ENCODE results near the gene TRAM2.

TRAM2 gene

GRCh38 chr6:52538252-52538900, 38.5 kb downstream of the TRAM2 start:
- H3K36me3 ChIP-seq (ENCODE audit: control insufficient read depth, insufficient read depth, low read length), result peaks cover 7% of the 10 kb centered on the region
- no peak overlapping the region for H3K4me3 ChIP-seq (ENCODE audit: low read length)
- no peak overlapping the region for H3K9ac ChIP-seq (ENCODE audit: low read length)
- H3K27me3 ChIP-seq (ENCODE audit: control insufficient read depth, insufficient read depth, low read length), result no peaks in the 10 kb centered on the region
- peaks cover 12% of the 10 kb centered on the region for H3K4me1 ChIP-seq (ENCODE audit: control insufficient read depth, insufficient read depth, low read length)
- H3K27ac ChIP-seq (ENCODE audit: low read depth, low read length), result no peak overlapping the region

GRCh38 chr6:52537001-52537753, 39.7 kb downstream of the TRAM2 start:
- Histone ChIP-seq H3K9ac (ENCODE audit: low read length) (no peak overlapping the region), H3K4me3 (ENCODE audit: low read length) (no peak overlapping the region), H3K36me3 (ENCODE audit: control insufficient read depth, insufficient read depth, low read length) (peaks cover 7% of the 10 kb centered on the region), H3K27ac (ENCODE audit: low read depth, low read length) (no peak overlapping the region), H3K4me1 (ENCODE audit: control insufficient read depth, insufficient read depth, low read length) (peaks cover 12% of the 10 kb centered on the region), H3K27me3 (ENCODE audit: control insufficient read depth, insufficient read depth, low read length) (no peaks in the 10 kb centered on the region)

GRCh38 chr6:52536424-52536916, 40.4 kb downstream of the TRAM2 start:
- H3K27ac ChIP-seq (ENCODE audit: low read depth, low read length), result no peak overlapping the region
- peaks cover 7% of the 10 kb centered on the region for H3K36me3 ChIP-seq (ENCODE audit: control insufficient read depth, insufficient read depth, low read length)
- no peak overlapping the region for H3K4me3 ChIP-seq (ENCODE audit: low read length)
- peaks cover 12% of the 10 kb centered on the region for H3K4me1 ChIP-seq (ENCODE audit: control insufficient read depth, insufficient read depth, low read length)
- H3K27me3 ChIP-seq (ENCODE audit: control insufficient read depth, insufficient read depth, low read length), result no peaks in the 10 kb centered on the region
- no peak overlapping the region for H3K9ac ChIP-seq (ENCODE audit: low read length)

- H3K4me1 ChIP-seq (ENCODE audit: control insufficient read depth, insufficient read depth, low read length), result peaks cover 9% of the 10 kb centered on the region
- peaks cover 7% of the 10 kb centered on the region for H3K36me3 ChIP-seq (ENCODE audit: control insufficient read depth, insufficient read depth, low read length)
- H3K27ac ChIP-seq (ENCODE audit: low read depth, low read length), result no peak overlapping the region
- H3K9ac ChIP-seq (ENCODE audit: low read length), result no peak overlapping the region
- no peak overlapping the region for H3K4me3 ChIP-seq (ENCODE audit: low read length)
- H3K27me3 ChIP-seq (ENCODE audit: control insufficient read depth, insufficient read depth, low read length), result no peaks in the 10 kb centered on the region
Measured at GRCh38 chr6:52535711-52536423, 41.0 kb downstream of the TRAM2 start.

GRCh38 chr6:52534966-52535390, 41.9 kb downstream of the TRAM2 start:
- Histone ChIP-seq H3K4me1 (ENCODE audit: control insufficient read depth, insufficient read depth, low read length) (peaks cover 6% of the 10 kb centered on the region), H3K27ac (ENCODE audit: low read depth, low read length) (no peak overlapping the region), H3K9ac (ENCODE audit: low read length) (no peak overlapping the region)

GRCh38 chr6:52534363-52534762, 42.5 kb downstream of the TRAM2 start:
- no peak overlapping the region for H3K9ac ChIP-seq (ENCODE audit: low read length)
- H3K4me1 ChIP-seq (ENCODE audit: control insufficient read depth, insufficient read depth, low read length), result peaks cover 6% of the 10 kb centered on the region

More at GRCh38 chr6:52534966-52535390, 41.9 kb downstream of the TRAM2 start:
- H3K4me3 ChIP-seq (ENCODE audit: low read length), result no peak overlapping the region
- no peaks in the 10 kb centered on the region for H3K27me3 ChIP-seq (ENCODE audit: control insufficient read depth, insufficient read depth, low read length)
- peaks cover 7% of the 10 kb centered on the region for H3K36me3 ChIP-seq (ENCODE audit: control insufficient read depth, insufficient read depth, low read length)

GRCh38 chr6:52533491-52533890, 43.4 kb downstream of the TRAM2 start:
- Histone ChIP-seq H3K27me3 (ENCODE audit: control insufficient read depth, insufficient read depth, low read length) (no peaks in the 10 kb centered on the region), H3K4me1 (ENCODE audit: control insufficient read depth, insufficient read depth, low read length) (peaks cover 4% of the 10 kb centered on the region)

More at GRCh38 chr6:52534363-52534762, 42.5 kb downstream of the TRAM2 start:
- no peak overlapping the region for H3K4me3 ChIP-seq (ENCODE audit: low read length)
- H3K27me3 ChIP-seq (ENCODE audit: control insufficient read depth, insufficient read depth, low read length), result no peaks in the 10 kb centered on the region
- no peak overlapping the region for H3K27ac ChIP-seq (ENCODE audit: low read depth, low read length)
- H3K36me3 ChIP-seq (ENCODE audit: control insufficient read depth, insufficient read depth, low read length), result peaks cover 7% of the 10 kb centered on the region

GRCh38 chr6:52532457-52532856, 44.4 kb downstream of the TRAM2 start:
- H3K4me3 ChIP-seq (ENCODE audit: low read length), result no peak overlapping the region
- H3K27me3 ChIP-seq (ENCODE audit: control insufficient read depth, insufficient read depth, low read length), result no peaks in the 10 kb centered on the region
- no peak overlapping the region for H3K9ac ChIP-seq (ENCODE audit: low read length)
- H3K27ac ChIP-seq (ENCODE audit: low read depth, low read length), result no peak overlapping the region
- peaks cover 7% of the 10 kb centered on the region for H3K36me3 ChIP-seq (ENCODE audit: control insufficient read depth, insufficient read depth, low read length)
- no peaks in the 10 kb centered on the region for H3K4me1 ChIP-seq (ENCODE audit: control insufficient read depth, insufficient read depth, low read length)

More at GRCh38 chr6:52533491-52533890, 43.4 kb downstream of the TRAM2 start:
- no peak overlapping the region for H3K27ac ChIP-seq (ENCODE audit: low read depth, low read length)
- no peak overlapping the region for H3K9ac ChIP-seq (ENCODE audit: low read length)
- H3K4me3 ChIP-seq (ENCODE audit: low read length), result no peak overlapping the region
- H3K36me3 ChIP-seq (ENCODE audit: control insufficient read depth, insufficient read depth, low read length), result peaks cover 7% of the 10 kb centered on the region

GRCh38 chr6:52531834-52532233, 45.0 kb downstream of the TRAM2 start:
- Histone ChIP-seq H3K4me1 (ENCODE audit: control insufficient read depth, insufficient read depth, low read length) (no peaks in the 10 kb centered on the region), H3K27me3 (ENCODE audit: control insufficient read depth, insufficient read depth, low read length) (no peaks in the 10 kb centered on the region), H3K4me3 (ENCODE audit: low read length) (no peak overlapping the region), H3K9ac (ENCODE audit: low read length) (no peak overlapping the region), H3K27ac (ENCODE audit: low read depth, low read length) (no peak overlapping the region), H3K36me3 (ENCODE audit: control insufficient read depth, insufficient read depth, low read length) (peaks cover 7% of the 10 kb centered on the region)

- H3K9ac ChIP-seq (ENCODE audit: low read length), result no peak overlapping the region
- no peak overlapping the region for H3K27ac ChIP-seq (ENCODE audit: low read depth, low read length)
- H3K4me1 ChIP-seq (ENCODE audit: control insufficient read depth, insufficient read depth, low read length), result no peaks in the 10 kb centered on the region
Measured at GRCh38 chr6:52531396-52531795, 45.5 kb downstream of the TRAM2 start.

GRCh38 chr6:52530351-52530750, 46.5 kb downstream of the TRAM2 start:
- Histone ChIP-seq H3K4me3 (ENCODE audit: low read length) (no peak overlapping the region), H3K27me3 (ENCODE audit: control insufficient read depth, insufficient read depth, low read length) (no peaks in the 10 kb centered on the region), H3K4me1 (ENCODE audit: control insufficient read depth, insufficient read depth, low read length) (no peaks in the 10 kb centered on the region), H3K27ac (ENCODE audit: low read depth, low read length) (no peak overlapping the region), H3K9ac (ENCODE audit: low read length) (no peak overlapping the region), H3K36me3 (ENCODE audit: control insufficient read depth, insufficient read depth, low read length) (peaks cover 7% of the 10 kb centered on the region)

More at GRCh38 chr6:52531396-52531795, 45.5 kb downstream of the TRAM2 start:
- Histone ChIP-seq H3K27me3 (ENCODE audit: control insufficient read depth, insufficient read depth, low read length) (no peaks in the 10 kb centered on the region), H3K36me3 (ENCODE audit: control insufficient read depth, insufficient read depth, low read length) (peaks cover 7% of the 10 kb centered on the region), H3K4me3 (ENCODE audit: low read length) (no peak overlapping the region)

GRCh38 chr6:52529311-52529710, 47.5 kb downstream of the TRAM2 start:
- no peaks in the 10 kb centered on the region for H3K27me3 ChIP-seq (ENCODE audit: control insufficient read depth, insufficient read depth, low read length)
- no peak overlapping the region for H3K27ac ChIP-seq (ENCODE audit: low read depth, low read length)
- no peak overlapping the region for H3K9ac ChIP-seq (ENCODE audit: low read length)
- H3K4me1 ChIP-seq (ENCODE audit: control insufficient read depth, insufficient read depth, low read length), result no peaks in the 10 kb centered on the region
- no peaks in the 10 kb centered on the region for H3K36me3 ChIP-seq (ENCODE audit: control insufficient read depth, insufficient read depth, low read length)
- H3K4me3 ChIP-seq (ENCODE audit: low read length), result no peak overlapping the region

Data from rectal smooth muscle tissue (tissue), 1 donor.